RWPE2 (cell line): ENCODE data around the gene ADAM19.
A peak's percentile ranks its signal among the peaks of the same experiment; 100 is the strongest.

Source experiments
- ATAC-seq: fragments of 200-7000 bp; cut with Tn5 transposase; 3 replicates; pipeline ENCODE4 v1.9.1; 2021; ENCODE audit warnings: low read depth
- DNase-seq: peaks from one replicate; pipeline ENCODE4 v3.0.0-alpha.2; 2020; ENCODE audit warnings: low spot score
- H3K27ac ChIP-seq: fragments of 450-650 bp; 2 replicates; pipeline ENCODE4 v1.5.1; 2017; ENCODE audit warnings: mild to moderate bottlenecking; ENCODE audit not compliant: poor library complexity, severe bottlenecking
- H3K27me3 ChIP-seq: fragments of 250-450 bp; sonication (Bioruptor Pico); 2 replicates; pipeline ENCODE4 v1.5.1; 2021; ENCODE audit warnings: mild to moderate bottlenecking, moderate library complexity; ENCODE audit not compliant: insufficient read depth, poor library complexity, severe bottlenecking
- H3K36me3 ChIP-seq: fragments of 250-450 bp; sonication (Bioruptor Pico); 2 replicates; pipeline ENCODE4 v1.5.1; 2020; ENCODE audit warnings: low read depth, mild to moderate bottlenecking, moderate library complexity
- H3K4me1 ChIP-seq: fragments of 250-450 bp; sonication (Bioruptor Pico); 2 replicates; pipeline ENCODE4 v1.5.1; 2021; ENCODE audit warnings: mild to moderate bottlenecking, moderate library complexity; ENCODE audit not compliant: insufficient read depth, poor library complexity, severe bottlenecking
- H3K4me3 ChIP-seq: fragments of 250-450 bp; sonication (Bioruptor Pico); 2 replicates; pipeline ENCODE4 v1.5.1; 2021; ENCODE audit warnings: mild to moderate bottlenecking, moderate library complexity; ENCODE audit not compliant: severe bottlenecking
- H3K9me3 ChIP-seq: fragments of 250-450 bp; sonication (Bioruptor Pico); 2 replicates; pipeline ENCODE4 v1.5.1; 2021; ENCODE audit warnings: mild to moderate bottlenecking, moderate library complexity; ENCODE audit not compliant: severe bottlenecking
- CTCF ChIP-seq: fragments of 450-650 bp; IDR thresholded peaks from one replicate; pipeline ENCODE4 v1.5.1; 2017; ENCODE audit warnings: mild to moderate bottlenecking, moderate library complexity; ENCODE audit not compliant: poor library complexity, severe bottlenecking

The ADAM19 gene

GRCh38 chr5:157616785-157617184 is 41.2 kb upstream of the ADAM19 start:
- ATAC-seq = no peak
- H3K9me3 ChIP-seq = no peaks in the 10 kb centered on the region
- no peak overlapping the region for H3K4me3 ChIP-seq
- TF ChIP-seq CTCF = no peak
- no peak for DNase-seq
- no peaks in the 10 kb centered on the region for H3K36me3 ChIP-seq
- H3K27me3 ChIP-seq = no peaks in the 10 kb centered on the region
- H3K27ac ChIP-seq = no peak overlapping the region
- peaks cover 11% of the 10 kb centered on the region for H3K4me1 ChIP-seq

- Histone ChIP-seq H3K4me1 (peaks cover 18% of the 10 kb centered on the region), H3K27ac (no peak overlapping the region), H3K4me3 (no peak overlapping the region), H3K27me3 (no peaks in the 10 kb centered on the region), H3K36me3 (no peaks in the 10 kb centered on the region), H3K9me3 (no peaks in the 10 kb centered on the region)
- TF ChIP-seq CTCF = no peak
- DNase-seq (no peak), ATAC-seq (no peak)
Measured at GRCh38 chr5:157613385-157614245, 38.0 kb upstream of the ADAM19 start.

GRCh38 chr5:157612581-157612980 is 37.0 kb upstream of the ADAM19 start:
- Histone ChIP-seq H3K36me3 (no peaks in the 10 kb centered on the region), H3K4me1 (peaks cover 29% of the 10 kb centered on the region), H3K9me3 (no peaks in the 10 kb centered on the region), H3K27me3 (no peaks in the 10 kb centered on the region), H3K4me3 (no peak overlapping the region), H3K27ac (peak overlapping the region; percentile 53)
- TF ChIP-seq CTCF = no peak
- DNase-seq (no peak), ATAC-seq (no peak; the same call in 2 of the 3 replicates)

- H3K27ac ChIP-seq = peak overlapping the region; percentile 53
- DNase-seq (peak; percentile 79), ATAC-seq (peak; percentile 64)
Measured at GRCh38 chr5:157611571-157612476, 36.2 kb upstream of the ADAM19 start.

More at GRCh38 chr5:157611571-157612476, 36.2 kb upstream of the ADAM19 start:
- Histone ChIP-seq H3K36me3 (no peaks in the 10 kb centered on the region), H3K27me3 (no peaks in the 10 kb centered on the region), H3K4me3 (no peak overlapping the region), H3K4me1 (peaks cover 36% of the 10 kb centered on the region), H3K9me3 (no peaks in the 10 kb centered on the region)
- TF ChIP-seq CTCF = no peak
